Right lobe of liver (tissue), 6 donors: Measurements from ENCODE around the gene ADAM17. TPM values are rescaled to one million over a fixed set of nuclear protein-coding genes. Genes with fewer than 3 reads are reported as not detected.
A peak's percentile ranks its signal among the peaks of the same experiment; 100 is the strongest.

ENCODE experiments used
- ATAC-seq, 4 donors: fragments of 200-7000 bp; cut with Tn5 transposase; one replicate each; pipeline ENCODE4 v1.9.1; 2020; ENCODE audit warnings: mild to moderate bottlenecking in 4 of 4, moderate library complexity in 4 of 4
- DNase-seq, 3 donors: peaks; one replicate each; pipeline ENCODE4 v3.0.0-alpha.2; 2020
- H3K27ac ChIP-seq, 3 donors: fragments of 200-600 bp; one replicate each; pipeline ENCODE4 v1.8.0; 2022
- H3K27me3 ChIP-seq, 2 donors: fragments of 200-600 bp; one replicate each; pipeline ENCODE4 v1.8.0; 2022
- H3K36me3 ChIP-seq, 4 donors: fragments of 200-600 bp; sonication (generic) in 1 of 4; one replicate each; pipeline versions ENCODE4 v1.5.1 to v1.8.0; 2017 to 2022; ENCODE audit warnings: control low read depth in 1 of 4
- H3K4me1 ChIP-seq, 4 donors: fragments of 200-600 bp; sonication (generic) in 1 of 4; one replicate each; pipeline versions ENCODE4 v1.5.1 to v1.8.0; 2017 to 2022; ENCODE audit warnings: control low read depth in 1 of 4
- H3K4me3 ChIP-seq, 3 donors: fragments of 200-600 bp; one replicate each; pipeline ENCODE4 v1.8.0; 2022
- H3K9me3 ChIP-seq, 4 donors: fragments of 200-600 bp; sonication (generic) in 1 of 4; one replicate each; pipeline versions ENCODE4 v1.5.1 to v1.8.0; 2017 to 2022; ENCODE audit warnings: control low read depth in 1 of 4
- CTCF ChIP-seq, 4 donors: fragments of 200-600 bp in 3 of 4; fragments of 450-650 bp in 1 of 4; IDR thresholded peaks; one replicate each; pipeline versions ENCODE4 v1.5.1 to v1.8.0; 2016 to 2022; ENCODE audit warnings: antibody characterized with exemption in 4 of 4, mild to moderate bottlenecking in 2 of 4
- POLR2A ChIP-seq: fragments of 450-650 bp; IDR thresholded peaks from one replicate; pipeline ENCODE4 v1.6.1; 2017; ENCODE audit warnings: antibody characterized with exemption, mild to moderate bottlenecking
- WGBS: methylation state at CpG from one replicate; pipeline ENCODE4 v1.1.6; 2018; ENCODE audit warnings: low coverage, low lambda C conversion rate; ENCODE audit not compliant: insufficient coverage; ENCODE audit errors: missing lambda C conversion rate; 5-methylcytosine and 5-hydroxymethylcytosine counted together
- intact Hi-C, 2 donors: fragments of 100-400 bp; cut with DNase I; formaldehyde crosslinking; loops; one replicate each; pipeline versions ENCODE4 v1.11.2 to v1.14.1; 2022
- total RNA-seq, 6 experiments: library from RNA; depleted of rRNA in 2 of 6; stranded (reverse); fragments of >200 nt in 2 of 6; fragmentation: NEBNext Ultra II Directional in 3 of 6; extraction: Animal tissue kit (Norgen Biotek cat#: 25700) in 3 of 6; gene quantifications; one replicate each; pipeline versions ENCODE4 v1.1.0 to v1.2.4, GENCODE V29; 2016 to 2023
- donor health status: DM: no; HTN: yes; CAD: no.
- donor health status: DM: no; HTN: no; CAD: no.
- donor health status: DM: no; HTN: no; CAD: no.
- donor health status: DM: no; HTN: yes; CAD: no.
- donor health status: DM: no; HTN: yes; CAD: no.

ADAM17 gene
- total RNA-seq, 6 experiments from 2014 or later, result 5.1 to 11.7 (median 6.6) TPM

GRCh38 chr2:9573013-9573720, 17.5 kb upstream of the ADAM17 start:
- no peak for ATAC-seq
- TF ChIP-seq CTCF (IDR thresholded peaks at IDR 0.05) (no peak), POLR2A (no peak)
- Histone ChIP-seq H3K27ac (no peak overlapping the region), H3K4me1 (no peaks in the 10 kb centered on the region), H3K36me3 (no peaks in the 10 kb centered on the region), H3K27me3 (no peaks in the 10 kb centered on the region), H3K4me3 (no peak overlapping the region), H3K9me3 (no peaks in the 10 kb centered on the region)
- intact Hi-C loops, result no loop called here
- WGBS, result 81% methylated on average over 1 of the region's 1 CpG
- DNase-seq, result no peak

DNA sequence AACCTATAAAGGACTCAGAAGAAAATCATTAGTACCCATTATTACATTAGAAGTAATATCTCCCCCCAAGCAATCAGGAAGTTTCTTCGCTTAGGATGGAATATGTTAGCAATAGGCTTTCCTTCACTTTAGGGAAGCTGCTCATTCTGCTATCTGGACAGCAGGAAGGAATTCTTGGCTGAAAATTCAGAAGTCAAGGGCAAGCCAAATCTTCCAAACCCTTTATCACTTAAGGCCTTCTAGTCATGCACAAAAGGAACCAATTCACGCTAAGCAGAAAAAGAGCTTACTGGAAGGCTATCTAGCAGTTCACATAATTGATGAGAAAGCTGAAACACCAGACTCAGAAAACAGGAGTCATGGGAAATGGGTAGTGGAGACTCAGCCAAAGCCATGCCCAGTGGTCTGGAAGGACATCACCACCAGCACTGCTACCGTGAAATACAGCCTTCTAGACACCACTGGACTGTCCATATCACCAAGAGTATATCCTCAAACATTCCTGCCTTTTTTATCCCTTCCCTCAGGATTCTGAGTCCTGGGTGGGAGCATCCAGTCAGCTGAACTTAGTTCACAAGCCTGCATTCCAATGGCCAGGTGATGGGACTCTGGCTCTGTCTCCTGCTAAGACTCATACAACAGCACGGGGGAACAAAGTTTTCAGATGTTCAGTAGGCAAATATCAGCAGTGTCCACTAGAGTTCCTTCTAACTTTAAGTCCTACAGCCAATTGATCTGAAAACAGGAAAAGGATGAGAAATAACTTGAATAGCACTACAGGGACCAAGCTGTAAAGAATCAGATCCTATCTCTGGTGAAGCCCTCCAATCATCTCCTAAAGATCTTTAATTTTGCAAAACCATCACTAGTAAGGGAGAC, 14.8 kb upstream of the ADAM17 start:
- Histone ChIP-seq H3K27ac (no peak overlapping the region), H3K4me1 (no peaks in the 10 kb centered on the region), H3K9me3 (no peaks in the 10 kb centered on the region), H3K4me3 (no peak overlapping the region), H3K27me3 (no peaks in the 10 kb centered on the region), H3K36me3 (no peaks in the 10 kb centered on the region)
- intact Hi-C loops, result no loop called here
- peak; percentile 33 to 53 (median 48) for ATAC-seq
- TF ChIP-seq CTCF (IDR thresholded peaks at IDR 0.05) (no peak), POLR2A (no peak)
- no peak for DNase-seq
- WGBS, result 43% methylated on average over 3 of the region's 4 CpGs

DNA sequence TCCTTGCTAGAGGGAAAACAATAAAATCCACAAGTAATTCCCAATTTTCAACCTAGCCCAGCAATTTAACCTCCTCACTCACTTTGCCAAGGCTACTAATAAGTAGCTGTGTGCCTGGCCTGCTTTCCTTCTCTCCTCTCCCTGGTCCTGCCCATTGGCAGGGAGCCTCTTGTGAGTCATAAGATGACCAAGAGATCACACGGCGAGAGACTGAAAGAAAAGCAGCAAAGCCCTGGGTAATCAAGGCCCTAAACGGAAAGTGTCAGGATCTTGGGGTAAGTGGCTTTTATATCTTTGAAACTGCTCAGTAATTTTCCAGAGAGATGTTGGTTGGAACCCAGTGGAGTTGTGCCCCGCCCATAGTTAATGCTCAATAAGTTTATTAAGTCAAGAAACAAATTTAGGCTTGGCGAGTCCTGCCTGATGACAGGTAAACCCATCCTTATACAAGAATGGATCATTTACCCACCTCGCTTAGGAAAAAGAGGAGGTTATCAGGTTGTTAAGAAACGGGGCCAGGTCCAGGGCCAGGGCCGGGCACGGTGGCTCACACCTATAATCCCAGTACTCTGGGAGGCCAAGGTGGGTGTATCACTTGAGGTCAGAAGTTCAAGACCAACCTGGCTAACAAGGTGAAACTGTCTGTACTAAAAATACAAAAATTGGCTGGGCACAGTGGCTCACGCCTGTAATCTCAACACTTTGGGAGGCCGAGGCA, 10.0 kb upstream of the ADAM17 start:
- 74% methylated on average over 10 of the region's 11 CpGs for WGBS
- intact Hi-C loops, result no loop called here
- Histone ChIP-seq H3K9me3 (no peaks in the 10 kb centered on the region), H3K36me3 (no peaks in the 10 kb centered on the region), H3K27me3 (no peaks in the 10 kb centered on the region), H3K4me3 (no peak overlapping the region), H3K27ac (peak overlapping the region in 1 of 3 donors; percentile 51), H3K4me1 (no peaks in the 10 kb centered on the region)
- DNase-seq (no peak), ATAC-seq (peak in 2 of 4 donors; percentile 28 to 80)
- no peak for TF ChIP-seq POLR2A
- TF ChIP-seq CTCF (IDR thresholded peaks at IDR 0.05), result no peak

DNA sequence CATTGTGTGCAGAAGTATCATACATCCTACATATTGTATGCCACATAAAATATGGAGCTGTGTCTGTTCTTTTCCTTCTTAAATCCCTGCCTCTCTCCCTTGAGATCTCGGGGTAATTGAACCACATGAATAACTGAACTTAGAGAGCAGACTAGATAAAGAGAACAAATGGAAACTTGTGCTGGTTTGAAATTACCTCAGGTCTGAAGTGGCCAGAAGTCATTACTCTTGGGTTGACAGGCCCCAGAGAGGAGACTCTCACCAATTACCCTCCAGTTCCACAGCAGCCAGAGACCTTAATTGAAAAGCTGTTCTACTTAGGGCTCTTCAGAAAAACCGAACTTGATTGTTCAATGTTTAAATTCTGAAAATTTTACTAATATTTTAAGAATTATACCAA, 5.0 kb upstream of the ADAM17 start:
- no peak overlapping the region for H3K27ac ChIP-seq
- H3K27me3 ChIP-seq, result no peaks in the 10 kb centered on the region
- H3K9me3 ChIP-seq, result no peaks in the 10 kb centered on the region
- DNase-seq (no peak), ATAC-seq (no peak)
- H3K4me3 ChIP-seq, result no peak overlapping the region
- no peaks in the 10 kb centered on the region for H3K36me3 ChIP-seq
- peaks cover 0 to 5% (median 0%) of the 10 kb centered on the region in 4 donors for H3K4me1 ChIP-seq
- intact Hi-C loops, result no loop called here
- 79% methylated on average over 2 of the region's 2 CpGs for WGBS
- no peak for TF ChIP-seq CTCF (IDR thresholded peaks at IDR 0.05)
